GM18507 (cell line): Measurements from ENCODE around the gene APOL5.

ENCODE experiments used
- DNase-seq: peaks from one replicate; pipeline ENCODE4 v3.0.0; 2011; ENCODE audit warnings: low read depth; ENCODE audit not compliant: insufficient read length; ENCODE audit errors: extremely low spot score
- FAIRE-seq: peaks from 2 replicates; lab custom pipeline; 2011; peaks lifted over from hg19 to GRCh38; lab: Jason Lieb, UNC

APOL5 gene

GRCh38 chr22:35739076-35739930 lies 21.6 kb downstream of the APOL5 start:
- no peak for DNase-seq
- no peak for FAIRE-seq

GRCh38 chr22:35739931-35740380 lies 22.3 kb downstream of the APOL5 start:
- FAIRE-seq = no peak

GRCh38 chr22:35740616-35741015 lies 22.9 kb downstream of the APOL5 start:
- DNase-seq (no peak), FAIRE-seq (no peak)

More at GRCh38 chr22:35739931-35740380, 22.3 kb downstream of the APOL5 start:
- DNase-seq = no peak

GRCh38 chr22:35742342-35743100 lies 24.8 kb downstream of the APOL5 start:
- DNase-seq (no peak), FAIRE-seq (no peak)

GRCh38 chr22:35743326-35743860 lies 25.7 kb downstream of the APOL5 start:
- FAIRE-seq = no peak
- DNase-seq = no peak

GRCh38 chr22:35746248-35746647 lies 28.6 kb downstream of the APOL5 start:
- DNase-seq (no peak), FAIRE-seq (no peak)

- DNase-seq (no peak), FAIRE-seq (no peak)
These were observed 29.5 kb downstream of the APOL5 start for GRCh38 chr22:35746946-35747703.

- FAIRE-seq (peak; percentile 96), DNase-seq (peak; percentile 42)
These were observed 32.1 kb downstream of the APOL5 start for GRCh38 chr22:35749808-35750207.

GRCh38 chr22:35752006-35752862 lies 34.6 kb downstream of the APOL5 start:
- no peak for DNase-seq
- peak; percentile 47 for FAIRE-seq

- no peak for FAIRE-seq
- no peak for DNase-seq
These were observed 35.2 kb downstream of the APOL5 start for GRCh38 chr22:35752863-35753189.

- FAIRE-seq (no peak), DNase-seq (no peak)
These were observed 37.1 kb downstream of the APOL5 start for GRCh38 chr22:35754761-35755160.

- no peak for FAIRE-seq
- DNase-seq = no peak
These were observed 39.0 kb downstream of the APOL5 start for GRCh38 chr22:35756722-35757121.

- no peak for FAIRE-seq
- no peak for DNase-seq
These were observed 40.7 kb downstream of the APOL5 start for GRCh38 chr22:35758394-35758793.

GRCh38 chr22:35761037-35761436 lies 43.4 kb downstream of the APOL5 start:
- no peak for DNase-seq
- FAIRE-seq = no peak

GRCh38 chr22:35766654-35767580 lies 49.2 kb downstream of the APOL5 start:
- no peak for DNase-seq
- no peak for FAIRE-seq

GRCh38 chr22:35769974-35770373 lies 52.3 kb downstream of the APOL5 start:
- no peak for DNase-seq
- FAIRE-seq = no peak

- FAIRE-seq (no peak), DNase-seq (no peak)
These were observed 57.7 kb downstream of the APOL5 start for GRCh38 chr22:35775339-35775738.
